HCT116 (cell line): ENCODE data around the gene SDF4.

Source experiments
- CEBPB ChIP-seq: IDR thresholded peaks from 2 replicates; pipeline ENCODE4 v1.6.1; 2012; ENCODE audit warnings: low read depth
- CTCF ChIP-seq, 3 experiments: fragments of 200-600 bp in 1 of 3; sonication (generic) in 1 of 3; IDR thresholded peaks in 2 of 3; conservative IDR thresholded peaks in 1 of 3; 2 replicates each; pipeline ENCODE4 v1.5.1; 2012 to 2017; ENCODE audit warnings: low read depth in 2 of 3, low read length in 2 of 3, antibody characterized with exemption in 1 of 3, borderline replicate concordance in 1 of 3, control low read depth in 1 of 3, mild to moderate bottlenecking in 1 of 3, mixed read lengths in 1 of 3, mixed run types in 1 of 3, moderate library complexity in 1 of 3; ENCODE audit not compliant: insufficient read depth in 1 of 3
- EZH2phosphoT487 ChIP-seq: fragments of 200-600 bp; IDR thresholded peaks from 2 replicates; pipeline ENCODE4 v1.6.1; 2018; ENCODE audit warnings: antibody characterized with exemption, borderline replicate concordance
- FOSL1 ChIP-seq: IDR thresholded peaks from 2 replicates; pipeline ENCODE4 v1.6.1; 2012; ENCODE audit warnings: low read depth
- POLR2A ChIP-seq: IDR thresholded peaks from 2 replicates; pipeline ENCODE4 v1.7.0; 2011; ENCODE audit warnings: borderline replicate concordance; ENCODE audit not compliant: insufficient read depth, insufficient read length; ENCODE audit errors: extremely low read depth
- POLR2AphosphoS5 ChIP-seq: IDR thresholded peaks from 2 replicates; pipeline ENCODE4 v1.6.1; 2011; ENCODE audit warnings: mild to moderate bottlenecking, low read depth, low read length, moderate library complexity
- RAD21 ChIP-seq: IDR thresholded peaks from 2 replicates; pipeline ENCODE4 v1.6.1; 2012; ENCODE audit warnings: low read depth, mild to moderate bottlenecking
- YY1 ChIP-seq: IDR thresholded peaks from 2 replicates; pipeline ENCODE4 v1.6.1; 2011; ENCODE audit warnings: low read length, low read depth, moderate library complexity, mild to moderate bottlenecking; ENCODE audit not compliant: insufficient replicate concordance; ENCODE audit errors: extremely low read depth
- ZNF274 ChIP-seq: fragments of 200-500 bp; sonication (Bioruptor generic); IDR thresholded peaks from 2 replicates; pipeline ENCODE4 v1.6.1; 2014; ENCODE audit warnings: mild to moderate bottlenecking, low read depth, low read length, inconsistent platforms
- TF ChIP-seq, protein P1 (sequence below): IDR thresholded peaks from 2 replicates; pipeline ENCODE4 v1.6.1; 2012; ENCODE audit warnings: low read depth

DNA sequence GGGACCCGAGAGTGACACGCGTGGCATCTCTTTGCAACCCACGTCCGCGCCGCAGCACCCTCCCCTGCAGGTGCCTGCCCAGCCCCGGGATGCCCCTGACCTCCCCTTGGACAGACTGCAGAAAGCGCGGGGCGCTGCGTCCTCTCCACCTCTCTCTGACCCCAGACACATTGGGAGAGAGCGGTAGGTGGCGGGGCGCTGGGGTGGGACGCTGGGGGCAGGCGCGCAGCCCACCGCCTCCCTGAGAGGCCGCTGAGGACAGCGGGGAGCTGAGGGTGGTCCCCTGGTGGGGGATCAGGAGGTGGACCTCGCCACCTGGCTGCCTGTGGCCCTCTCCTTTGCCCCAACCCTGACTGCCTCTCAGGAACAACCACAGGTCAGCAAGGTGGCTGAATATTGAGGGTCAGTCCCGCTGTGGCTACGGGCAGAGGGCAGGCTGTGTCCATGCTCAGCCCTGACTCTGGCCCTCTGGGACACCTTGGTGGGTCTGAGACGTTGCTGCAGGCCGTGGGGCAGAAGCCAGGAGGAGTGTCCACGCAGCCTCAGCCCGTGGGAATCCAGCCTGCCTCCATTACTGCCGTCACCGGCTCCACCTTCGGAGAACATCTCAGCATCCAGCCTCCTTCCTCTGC, 42.6 kb upstream of the SDF4 start:
- TF ChIP-seq CTCF (IDR thresholded peaks at IDR 0.05 in 2 of 3, conservative IDR thresholded peaks at IDR 0.05 in 1 of 3; ENCODE audit: borderline replicate concordance in 1 of 3, insufficient read depth in 1 of 3, low read depth in 2 of 3, low read length in 2 of 3) (no peak), EZH2phosphoT487 (no peak), POLR2AphosphoS5 (no peak), YY1 (no peak), FOSL1 (no peak), CEBPB (no peak), ZNF274 (no peak), POLR2A (no peak), RAD21 (no peak)
- TF ChIP-seq, protein P1, sequence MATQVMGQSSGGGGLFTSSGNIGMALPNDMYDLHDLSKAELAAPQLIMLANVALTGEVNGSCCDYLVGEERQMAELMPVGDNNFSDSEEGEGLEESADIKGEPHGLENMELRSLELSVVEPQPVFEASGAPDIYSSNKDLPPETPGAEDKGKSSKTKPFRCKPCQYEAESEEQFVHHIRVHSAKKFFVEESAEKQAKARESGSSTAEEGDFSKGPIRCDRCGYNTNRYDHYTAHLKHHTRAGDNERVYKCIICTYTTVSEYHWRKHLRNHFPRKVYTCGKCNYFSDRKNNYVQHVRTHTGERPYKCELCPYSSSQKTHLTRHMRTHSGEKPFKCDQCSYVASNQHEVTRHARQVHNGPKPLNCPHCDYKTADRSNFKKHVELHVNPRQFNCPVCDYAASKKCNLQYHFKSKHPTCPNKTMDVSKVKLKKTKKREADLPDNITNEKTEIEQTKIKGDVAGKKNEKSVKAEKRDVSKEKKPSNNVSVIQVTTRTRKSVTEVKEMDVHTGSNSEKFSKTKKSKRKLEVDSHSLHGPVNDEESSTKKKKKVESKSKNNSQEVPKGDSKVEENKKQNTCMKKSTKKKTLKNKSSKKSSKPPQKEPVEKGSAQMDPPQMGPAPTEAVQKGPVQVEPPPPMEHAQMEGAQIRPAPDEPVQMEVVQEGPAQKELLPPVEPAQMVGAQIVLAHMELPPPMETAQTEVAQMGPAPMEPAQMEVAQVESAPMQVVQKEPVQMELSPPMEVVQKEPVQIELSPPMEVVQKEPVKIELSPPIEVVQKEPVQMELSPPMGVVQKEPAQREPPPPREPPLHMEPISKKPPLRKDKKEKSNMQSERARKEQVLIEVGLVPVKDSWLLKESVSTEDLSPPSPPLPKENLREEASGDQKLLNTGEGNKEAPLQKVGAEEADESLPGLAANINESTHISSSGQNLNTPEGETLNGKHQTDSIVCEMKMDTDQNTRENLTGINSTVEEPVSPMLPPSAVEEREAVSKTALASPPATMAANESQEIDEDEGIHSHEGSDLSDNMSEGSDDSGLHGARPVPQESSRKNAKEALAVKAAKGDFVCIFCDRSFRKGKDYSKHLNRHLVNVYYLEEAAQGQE, result no peak
